HG03520 (cell line): Measurements from ENCODE around the gene TMED6.

Source experiments
- ATAC-seq: cut with Tn5 transposase; IDR thresholded peaks from one replicate; pipeline ENCODE4 v1.9.1; 2021; ENCODE audit warnings: mild to moderate bottlenecking, moderate library complexity; ENCODE audit not compliant: unreplicated experiment

TMED6 gene

DNA sequence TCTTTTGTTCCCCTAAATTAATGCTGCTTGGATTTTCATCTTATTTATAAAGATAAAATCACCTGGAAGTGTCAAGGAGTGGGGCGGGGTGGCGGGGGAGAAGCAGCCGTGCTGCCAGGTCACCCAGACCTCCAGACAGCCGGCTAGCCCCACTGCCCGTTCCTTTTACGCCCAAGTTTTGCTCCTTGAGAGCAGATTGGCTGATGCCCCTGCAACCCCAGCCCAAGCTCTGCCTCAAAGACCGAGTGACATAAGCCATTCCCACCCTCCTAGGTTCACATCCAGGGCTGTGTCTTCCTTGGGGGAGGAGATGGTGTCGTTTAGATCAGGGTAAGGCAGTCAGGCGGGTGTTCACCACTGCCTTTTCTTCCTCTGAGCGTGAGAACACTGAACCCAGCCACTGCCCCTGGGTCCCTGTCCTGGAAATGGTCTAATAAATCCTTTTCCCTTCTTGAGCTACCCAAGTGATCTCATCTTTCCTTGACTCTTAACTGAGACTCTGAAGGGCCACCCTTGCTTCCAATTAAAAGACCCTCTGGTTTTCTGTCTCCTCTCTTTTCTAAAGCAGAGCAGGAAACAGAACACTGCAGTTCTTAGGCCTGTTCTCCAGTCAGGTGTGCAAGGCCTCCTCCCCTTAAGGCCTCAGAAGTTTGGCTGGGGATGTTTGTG is 26.9 kb downstream of the TMED6 start:
- ATAC-seq = no peak

DNA sequence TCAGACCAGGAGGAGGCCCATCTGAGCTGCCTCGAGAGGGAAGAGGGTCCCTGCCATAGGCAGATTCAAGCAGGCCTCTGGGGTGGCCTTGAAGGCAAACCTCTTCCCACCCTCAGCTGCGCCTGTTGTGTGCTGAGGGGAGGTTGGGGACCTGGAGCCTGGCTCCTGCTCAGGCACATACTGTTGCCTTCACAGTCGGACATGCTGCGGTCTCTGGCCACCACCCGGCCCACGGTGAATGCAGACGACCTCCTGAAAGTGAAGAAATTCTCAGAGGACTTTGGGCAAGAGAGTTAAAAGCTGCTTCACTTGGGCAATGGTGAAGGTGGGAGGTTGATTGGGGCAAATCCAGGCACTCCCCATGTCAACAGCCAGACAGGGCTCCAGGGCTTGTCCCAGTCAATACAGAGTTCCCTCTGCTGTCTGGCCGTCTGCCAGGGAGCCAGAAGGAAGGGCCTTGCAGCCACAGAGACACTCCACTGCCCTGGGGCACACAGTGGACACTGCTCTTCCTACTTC is 27.5 kb downstream of the TMED6 start:
- no peak for ATAC-seq

DNA sequence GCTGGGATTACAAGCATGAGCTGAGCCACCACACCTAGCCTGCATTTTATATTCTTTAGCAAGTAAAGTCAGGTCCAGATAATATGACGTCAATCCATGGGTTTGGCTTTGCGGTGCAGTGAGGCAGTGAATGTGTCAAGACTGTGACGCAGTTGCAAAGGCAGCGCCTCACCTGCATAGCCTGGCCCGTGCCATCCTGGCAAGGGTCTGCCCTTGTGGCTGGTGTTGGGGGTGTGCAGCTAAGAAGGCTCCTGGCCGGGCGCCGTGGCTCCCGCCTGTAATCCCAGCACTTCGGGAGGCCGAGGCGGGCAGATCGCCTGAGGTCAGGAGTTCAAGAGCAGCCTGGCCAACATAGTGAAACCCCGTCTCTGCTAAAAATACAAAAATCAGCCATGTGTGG is 28.2 kb downstream of the TMED6 start:
- no peak for ATAC-seq

DNA sequence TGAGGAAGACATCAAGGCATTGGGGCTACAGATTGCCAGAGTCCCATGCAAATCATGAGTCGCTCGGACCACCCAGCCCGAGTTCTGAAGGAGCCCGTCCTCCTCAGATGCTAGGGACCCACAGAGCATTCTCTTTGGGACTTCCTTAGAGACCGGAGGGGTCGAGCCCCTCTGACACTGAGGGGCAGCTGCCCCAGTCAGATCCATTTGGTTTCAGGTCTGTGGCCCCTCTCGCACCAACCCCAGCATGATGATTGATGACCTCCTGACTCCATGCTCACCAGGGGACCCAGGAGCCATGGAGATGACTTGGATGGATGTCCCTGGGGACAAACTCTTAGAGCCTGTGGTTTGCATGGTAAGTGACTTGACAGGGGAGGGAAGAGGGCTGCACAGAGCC is 29.2 kb downstream of the TMED6 start:
- no peak for ATAC-seq

DNA sequence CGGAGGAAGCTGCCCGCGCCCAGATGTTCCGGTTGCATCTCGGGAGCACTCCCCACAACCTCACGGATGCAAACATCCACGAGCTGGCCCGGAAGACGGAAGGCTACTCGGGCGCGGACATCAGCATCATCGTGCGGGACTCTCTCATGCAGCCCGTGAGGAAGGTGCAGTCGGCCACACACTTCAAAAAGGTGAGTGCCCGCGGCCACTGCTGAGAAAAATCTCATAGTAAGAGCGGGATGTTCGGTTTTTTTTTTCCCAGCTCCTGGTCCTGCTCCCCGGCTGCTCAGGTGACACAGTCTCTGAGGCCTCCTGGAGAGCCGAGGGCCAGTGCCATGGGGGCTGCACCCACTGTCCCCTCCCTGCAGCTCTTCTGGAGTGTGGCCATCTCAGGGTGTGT is 30.5 kb downstream of the TMED6 start:
- no peak for ATAC-seq

DNA sequence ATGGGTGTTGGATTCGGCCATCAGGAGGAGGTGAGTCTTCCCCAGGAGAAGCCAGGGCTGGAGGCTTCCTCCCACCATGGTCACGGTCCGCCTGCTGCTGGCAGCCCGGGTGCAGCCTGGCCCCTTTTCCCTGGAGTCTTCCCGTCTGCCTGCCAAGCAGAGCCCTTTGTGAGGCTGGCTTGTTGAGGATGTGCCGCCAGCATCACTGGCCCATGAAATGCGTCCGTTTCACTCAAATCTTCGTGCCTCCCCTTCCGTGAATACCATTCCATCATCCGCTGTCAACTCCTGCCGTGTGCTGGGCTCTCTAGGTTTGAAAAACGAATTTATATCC is 30.9 kb downstream of the TMED6 start:
- ATAC-seq = no peak

DNA sequence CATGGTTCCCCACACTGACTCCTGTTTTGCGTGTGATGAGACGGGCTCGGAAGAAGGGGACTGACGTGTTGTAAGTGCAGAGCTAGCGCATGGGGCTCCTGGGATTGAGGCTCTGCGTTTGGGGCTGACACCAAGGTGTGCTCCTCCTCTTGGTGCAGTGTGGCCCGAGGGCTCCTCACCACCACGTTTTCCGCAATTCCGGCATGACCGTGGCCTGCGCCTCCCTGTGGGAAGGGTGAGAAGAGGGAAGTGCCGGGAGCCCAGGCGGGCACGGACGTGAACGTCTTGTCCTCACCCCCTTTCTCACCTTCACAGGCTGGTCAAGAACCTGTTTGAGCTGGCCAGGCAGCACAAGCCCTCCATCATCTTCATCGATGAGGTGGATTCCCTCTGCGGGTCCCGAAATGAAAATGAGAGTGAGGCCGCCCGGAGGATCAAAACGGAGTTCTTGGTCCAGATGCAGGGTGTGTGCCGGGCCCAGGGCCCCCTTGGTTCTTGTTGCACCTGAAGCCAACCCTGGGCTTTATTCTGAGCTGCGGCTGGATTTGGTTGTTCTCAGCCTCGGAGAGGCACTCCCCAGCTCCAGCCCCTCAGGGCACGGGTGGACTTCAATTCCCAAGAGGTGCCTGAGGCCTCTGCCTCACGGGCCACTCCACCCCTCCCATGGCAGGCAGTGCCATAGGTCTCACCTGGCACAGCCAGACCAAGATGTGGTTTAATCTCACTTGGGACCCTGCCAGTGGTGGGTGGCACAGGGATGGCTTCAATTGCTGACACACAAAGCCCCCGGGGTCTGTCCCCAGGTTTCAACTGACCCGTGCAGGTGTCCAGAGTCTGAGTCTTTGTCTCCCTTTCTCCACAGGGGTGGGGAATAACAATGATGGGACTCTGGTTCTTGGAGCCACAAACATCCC is 31.5 kb downstream of the TMED6 start:
- ATAC-seq = no peak

DNA sequence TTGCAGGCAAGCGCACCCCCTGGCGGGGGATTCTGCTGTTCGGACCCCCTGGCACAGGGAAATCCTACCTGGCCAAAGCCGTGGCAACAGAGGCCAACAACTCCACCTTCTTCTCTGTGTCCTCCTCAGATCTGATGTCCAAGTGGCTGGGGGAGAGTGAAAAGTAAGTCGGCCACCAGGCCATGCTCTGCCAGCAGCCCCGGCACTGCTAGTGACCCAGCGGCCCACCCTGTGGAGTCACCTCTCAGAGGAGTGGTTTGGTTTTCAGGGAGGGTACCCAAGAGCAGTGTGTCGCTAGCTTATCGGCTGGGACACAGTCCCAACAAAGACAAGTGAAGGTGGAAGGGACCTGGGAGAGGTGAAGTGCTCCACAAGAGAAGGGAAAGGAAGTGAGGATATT is 32.2 kb downstream of the TMED6 start:
- ATAC-seq = no peak

DNA sequence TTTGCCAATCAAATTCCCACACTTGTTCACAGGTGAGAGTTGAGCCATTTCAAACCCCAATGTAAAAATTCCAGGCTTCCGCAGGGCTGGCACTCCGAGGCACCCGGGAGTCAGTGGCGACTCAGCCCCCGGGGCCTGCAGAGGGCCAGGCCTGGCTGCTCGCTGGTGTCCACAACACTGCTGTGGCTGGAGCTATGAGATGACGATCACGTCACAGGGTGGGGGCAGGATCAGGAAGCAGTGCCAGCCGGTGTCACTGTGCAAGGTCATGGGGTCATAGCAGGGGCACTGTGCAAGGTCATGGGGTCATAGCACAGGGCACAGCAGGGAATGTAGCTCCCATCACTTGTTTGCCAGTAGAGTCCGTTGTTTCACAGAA is 32.7 kb downstream of the TMED6 start:
- ATAC-seq = no peak

DNA sequence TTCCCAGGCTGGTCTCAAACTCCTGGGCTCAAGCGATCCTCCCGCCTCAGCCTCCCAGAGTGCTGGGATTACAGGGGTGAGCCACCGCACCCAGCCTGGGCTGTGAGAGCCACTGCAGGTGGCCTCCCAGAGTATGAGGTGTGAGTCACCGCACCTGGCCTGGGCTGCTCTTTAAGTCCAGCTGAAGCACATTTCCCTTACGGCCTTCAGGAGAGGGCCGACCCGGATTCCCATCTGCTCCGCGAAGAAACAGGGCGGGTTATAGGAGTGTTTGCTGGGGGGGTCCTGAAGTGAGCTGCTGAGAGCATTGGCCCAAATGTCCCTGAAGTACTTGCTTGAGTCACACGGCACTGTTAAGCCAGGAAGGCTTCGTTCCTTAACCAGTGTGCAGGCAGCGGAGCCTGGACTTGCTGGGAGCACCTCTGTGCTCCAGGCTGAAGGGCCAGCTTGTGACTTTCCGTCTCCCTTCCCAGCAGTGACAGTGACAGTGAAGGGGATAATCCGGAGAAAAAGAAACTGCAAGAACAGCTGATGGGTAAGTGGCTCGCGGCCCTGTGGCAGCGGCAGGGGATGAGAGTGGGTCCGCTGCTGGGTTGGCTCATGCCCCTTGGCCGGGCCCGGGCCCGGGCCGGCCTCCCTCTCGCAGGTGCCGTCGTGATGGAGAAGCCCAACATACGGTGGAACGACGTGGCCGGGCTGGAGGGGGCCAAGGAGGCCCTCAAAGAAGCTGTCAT is 33.2 kb downstream of the TMED6 start:
- no peak for ATAC-seq

DNA sequence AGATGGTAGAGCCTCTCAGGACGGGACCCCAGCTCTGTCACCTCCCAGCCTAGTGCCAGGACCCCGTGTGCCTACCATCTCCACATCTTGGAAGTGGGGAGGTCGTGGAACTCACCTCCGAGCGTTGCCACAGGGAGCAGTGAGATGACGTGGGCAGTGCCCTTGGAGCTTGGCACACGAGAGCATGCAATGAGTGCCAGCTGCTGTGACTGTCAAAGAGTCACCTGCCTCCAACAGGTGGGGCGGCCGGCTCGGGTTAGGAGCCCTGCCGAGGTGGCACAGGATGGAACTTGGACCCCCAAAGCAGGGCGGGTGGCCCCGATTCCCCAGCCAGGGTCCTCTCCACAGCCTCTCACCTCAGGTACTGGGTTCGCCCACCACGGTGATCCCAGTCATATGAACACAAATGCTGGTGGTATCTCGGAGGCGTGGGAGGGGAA is 35.0 kb downstream of the TMED6 start:
- no peak for ATAC-seq

DNA sequence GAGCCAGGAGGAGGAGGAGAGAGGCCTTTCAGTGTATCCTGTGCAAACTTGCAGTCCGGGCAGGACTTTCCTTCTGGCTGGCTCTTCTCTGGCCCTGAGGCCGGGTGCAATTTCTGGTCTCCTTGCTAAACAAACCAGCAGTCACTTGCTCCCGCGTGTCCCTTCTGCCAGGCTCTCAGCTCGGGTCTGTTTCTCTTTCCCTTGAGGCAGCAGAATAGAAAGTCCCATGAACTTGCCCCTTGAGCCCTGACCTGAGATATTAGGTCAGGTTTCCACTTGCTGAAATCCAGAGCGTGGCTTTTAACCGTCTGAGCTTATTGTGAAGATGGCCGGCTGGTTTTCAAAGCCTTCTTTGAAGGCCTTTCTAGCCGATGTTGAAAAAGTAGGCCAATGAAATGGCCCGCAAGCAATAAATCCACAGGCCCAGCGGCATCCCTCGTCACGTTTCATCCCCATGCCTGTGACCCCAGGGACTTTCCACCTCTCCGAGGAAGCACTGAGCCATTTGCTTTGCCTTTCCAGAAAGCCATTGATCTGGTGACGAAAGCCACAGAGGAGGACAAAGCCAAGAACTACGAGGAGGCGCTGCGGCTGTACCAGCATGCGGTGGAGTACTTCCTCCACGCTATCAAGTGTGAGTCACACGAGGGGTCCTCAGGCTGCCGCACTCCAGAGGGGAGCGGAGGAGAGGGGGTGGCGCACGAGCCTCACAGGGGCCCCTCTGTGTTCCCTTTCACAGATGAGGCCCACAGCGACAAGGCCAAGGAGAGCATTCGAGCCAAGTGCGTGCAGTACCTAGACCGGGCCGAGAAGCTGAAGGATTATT is 35.9 kb downstream of the TMED6 start:
- ATAC-seq = no peak

DNA sequence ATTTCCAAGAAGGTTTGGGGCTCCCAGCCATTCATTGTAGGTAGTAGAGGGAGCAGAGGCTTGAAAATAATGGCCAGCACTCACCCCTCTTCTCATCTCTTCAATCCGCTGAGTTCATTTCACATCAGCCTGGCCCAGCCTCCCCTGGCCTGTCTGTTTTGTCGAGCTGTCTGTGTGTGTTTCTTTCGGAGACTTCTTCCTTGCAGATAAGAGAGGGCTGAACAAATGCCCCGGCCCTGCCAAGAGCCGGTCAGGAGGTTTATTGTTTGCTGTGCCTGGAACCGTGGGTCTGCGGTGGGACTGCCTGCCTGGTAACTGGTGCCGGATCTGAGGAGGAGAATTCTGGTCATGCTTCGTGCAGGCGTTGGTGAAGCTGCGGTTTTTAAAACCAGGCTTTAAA is 37.1 kb downstream of the TMED6 start:
- ATAC-seq = no peak

DNA sequence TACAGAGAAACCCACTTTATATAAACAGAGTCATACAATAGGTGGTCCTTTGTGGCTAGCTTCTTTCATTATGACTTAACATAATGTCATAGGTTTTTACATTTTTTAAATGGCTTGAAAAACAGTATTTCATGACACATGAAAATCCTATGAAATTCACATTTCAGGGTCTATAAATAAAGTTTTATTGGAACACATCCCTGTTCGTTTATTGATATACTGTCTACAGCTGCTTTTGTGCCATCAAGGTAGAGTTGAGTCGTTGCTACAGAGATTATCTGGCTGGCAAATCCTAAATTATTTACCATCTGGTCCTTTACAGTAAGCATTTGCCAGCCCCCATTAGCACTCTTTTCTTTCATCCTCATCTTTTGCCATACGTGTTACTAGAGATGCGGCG is 38.1 kb downstream of the TMED6 start:
- no peak for ATAC-seq

DNA sequence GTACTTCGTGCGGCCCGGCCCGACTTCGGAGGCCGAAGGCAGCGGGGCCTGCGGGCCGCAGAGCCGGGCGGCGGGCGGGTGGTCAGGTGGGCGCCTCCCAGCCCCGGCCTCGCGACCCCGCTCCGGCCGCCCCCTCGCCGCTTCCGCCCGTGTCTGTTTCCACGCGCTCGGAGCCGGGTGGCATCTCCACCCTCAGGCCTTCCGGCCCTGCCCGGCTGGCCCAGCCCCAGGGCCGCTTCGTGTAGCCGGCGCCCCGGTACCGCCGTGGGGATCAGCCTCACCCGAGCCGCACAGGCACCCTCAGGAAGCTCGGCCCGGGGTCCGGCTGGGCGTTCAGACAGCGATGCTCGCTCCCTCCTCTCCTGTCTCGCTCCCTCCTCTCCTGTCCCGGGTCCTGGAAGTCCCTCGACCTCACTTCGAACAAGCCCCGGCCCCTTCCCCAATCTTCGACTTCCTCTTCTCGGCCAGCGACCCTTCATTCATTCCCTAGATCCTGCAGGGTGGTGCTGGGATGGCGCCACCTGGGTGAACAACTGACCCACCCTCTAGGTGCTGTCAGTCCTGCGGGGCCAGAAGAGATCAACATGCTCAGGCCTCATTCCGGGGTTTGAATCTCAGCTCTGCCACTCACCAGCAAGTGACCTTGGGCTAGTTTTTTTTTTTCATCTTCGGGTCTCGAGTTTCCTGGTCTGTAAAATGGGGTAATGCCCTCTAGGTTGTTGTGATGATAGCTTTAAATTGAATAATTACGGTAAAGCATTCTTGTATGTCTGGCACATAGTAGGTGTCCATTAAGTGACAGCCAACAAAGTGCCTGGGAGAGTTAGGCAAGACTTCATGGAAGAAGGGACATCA is 39.8 kb downstream of the TMED6 start:
- ATAC-seq = peak; percentile 34

DNA sequence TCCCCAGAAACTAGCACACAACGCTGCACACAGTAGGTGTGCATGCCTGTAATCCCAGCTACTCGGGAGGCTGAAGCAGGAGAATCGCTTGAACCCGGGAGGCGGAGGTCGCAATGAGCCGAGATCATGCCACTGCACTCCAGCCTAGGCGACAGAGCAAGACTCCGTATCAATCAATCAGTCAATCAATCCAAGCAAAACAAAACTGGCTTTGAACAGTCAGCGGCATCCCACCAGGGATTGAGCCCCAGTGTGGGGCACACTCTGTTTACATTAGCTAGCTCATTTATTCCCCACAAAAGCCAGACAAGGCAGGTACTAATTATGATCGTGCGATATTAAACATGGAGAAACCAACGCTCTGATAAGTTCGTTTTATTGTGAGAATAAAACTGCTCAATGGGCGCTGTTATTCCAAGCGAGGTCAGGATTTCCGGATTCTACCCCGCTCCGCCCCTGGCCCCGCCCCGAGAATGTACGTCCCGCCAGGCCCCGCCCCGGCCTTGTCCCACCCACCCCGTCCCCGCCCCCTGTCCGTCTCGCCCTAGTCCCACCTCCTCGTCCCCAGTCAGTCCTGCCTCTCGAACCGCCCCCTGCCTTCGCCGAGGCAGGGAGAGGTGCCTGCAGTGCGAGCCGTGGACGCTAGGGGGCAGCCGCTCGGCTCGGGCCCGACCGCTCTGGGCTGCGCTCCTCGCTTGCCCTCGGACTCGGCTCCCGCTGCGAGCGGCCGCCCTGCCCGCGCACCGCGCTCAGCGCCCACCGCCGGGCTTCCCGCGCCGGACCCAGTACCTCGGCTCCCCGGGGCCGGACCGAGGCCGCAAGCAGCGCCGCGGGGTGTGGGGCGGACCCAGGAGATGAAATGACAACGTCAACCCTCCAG is 40.7 kb downstream of the TMED6 start, which contains the start of gene VPS4A:
VPS4A (plus strand) TSS at position 698 of the 880 bp plus-strand sequence; CDS start at position 860, 162 bp downstream.
- peak; percentile 91 for ATAC-seq

DNA sequence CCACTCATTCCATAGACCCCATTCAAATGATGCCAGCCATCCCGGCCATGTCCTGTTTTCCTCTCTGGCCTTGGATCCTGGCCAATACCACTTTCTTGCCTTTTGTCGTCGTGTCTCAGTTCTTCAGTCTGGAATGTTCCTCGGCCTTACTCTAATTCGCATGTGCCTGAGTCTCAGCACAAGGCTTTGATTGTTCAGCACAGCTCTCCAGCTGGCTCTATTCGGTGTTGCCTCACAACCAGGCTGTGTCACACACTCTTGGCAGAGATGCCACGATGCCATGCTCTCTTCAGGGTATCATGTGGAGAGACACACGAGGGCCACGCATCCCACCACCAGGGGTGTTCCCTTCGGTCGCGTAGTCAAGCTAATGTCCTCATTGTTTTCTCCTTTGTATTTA is 42.3 kb downstream of the TMED6 start:
- no peak for ATAC-seq

DNA sequence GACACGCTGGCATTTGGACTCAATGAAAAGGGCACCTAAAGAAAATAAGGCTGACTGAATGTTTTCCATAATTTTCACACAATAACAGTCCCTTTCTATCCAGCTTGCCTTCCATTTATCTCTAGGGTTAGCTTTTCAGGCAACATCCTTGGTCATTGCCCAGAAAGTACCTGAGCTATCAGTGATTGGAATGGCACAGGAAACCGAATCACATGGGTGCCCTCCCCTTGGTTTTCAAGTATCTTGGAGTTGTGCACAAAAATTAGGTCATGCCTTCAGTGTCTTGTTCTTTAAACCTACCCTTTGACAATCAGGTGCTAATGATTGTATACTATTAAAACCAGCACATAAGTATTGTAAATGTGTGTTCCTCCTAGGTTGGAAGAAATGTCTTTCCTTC is 43.7 kb downstream of the TMED6 start:
- ATAC-seq = no peak

DNA sequence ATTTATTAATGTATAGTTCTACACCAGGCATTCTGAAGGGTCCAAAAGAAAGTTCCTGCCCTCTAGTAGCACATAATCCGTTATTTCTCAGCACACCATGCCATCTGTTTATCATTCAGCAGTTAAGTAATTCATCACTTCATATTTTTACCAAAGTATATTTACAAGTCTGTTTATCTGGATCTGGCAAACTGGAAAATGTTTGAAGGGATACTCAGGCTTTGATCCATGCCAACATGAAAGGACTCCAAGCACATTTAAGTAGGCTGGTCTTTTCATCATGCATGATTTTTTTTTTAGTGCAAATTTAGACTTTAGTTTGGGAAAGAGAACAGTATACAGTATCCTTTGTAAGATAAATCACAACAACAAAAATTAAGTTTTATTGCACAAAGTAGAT is 44.5 kb downstream of the TMED6 start:
- ATAC-seq = no peak
